Measurements from ENCODE around the gene FRMPD2.

GRCh38 chr10:48224979-48225560 is 49.4 kb downstream of the FRMPD2 start:
- no peak for TF ChIP-seq ZMAT4 (CRISPR knock-in tag; IDR thresholded peaks at IDR 0.05)
- no peak for TF ChIP-seq NFYB (CRISPR knock-in tag; conservative IDR thresholded peaks at IDR 0.05; ENCODE audit: low read depth)
- TF ChIP-seq CTCF (IDR thresholded peaks at IDR 0.05) = no peak
- TF ChIP-seq HMGXB4 (CRISPR knock-in tag; IDR thresholded peaks at IDR 0.05) = no peak
- TF ChIP-seq NR1H2 (CRISPR knock-in tag; IDR thresholded peaks at IDR 0.05) = no peak
- no peak for TF ChIP-seq JUN (CRISPR knock-in tag; IDR thresholded peaks at IDR 0.05)
- no peak for TF ChIP-seq ZNF512 (CRISPR knock-in tag; IDR thresholded peaks at IDR 0.05; ENCODE audit: borderline replicate concordance)
- no peak for TF ChIP-seq KAT7 (CRISPR knock-in tag; IDR thresholded peaks at IDR 0.05; ENCODE audit: borderline replicate concordance)
- no peak for TF ChIP-seq USF2 (CRISPR knock-in tag; IDR thresholded peaks at IDR 0.05)

Measured in WTC11 (cell line).